HepG2 (cell line): Measurements from ENCODE around the gene C20orf96. TPM values are rescaled to one million over a fixed set of nuclear protein-coding genes. Genes with fewer than 3 reads are reported as not detected.

ENCODE experiments used
- BRCA1 ChIP-seq: sonication (generic); formaldehyde crosslinking; IDR thresholded peaks from 2 replicates; pipeline ENCODE4 v1.4.0; 2020; ENCODE audit warnings: missing genetic modification reagents
- EED ChIP-seq: sonication (generic); formaldehyde crosslinking; IDR thresholded peaks from 2 replicates; pipeline ENCODE4 v1.5.0; 2020; ENCODE audit warnings: mild to moderate bottlenecking, missing genetic modification reagents
- FOXA1 ChIP-seq, 2 experiments: fragments of 450-650 bp in 1 of 2; sonication (generic) in 1 of 2; formaldehyde crosslinking in 1 of 2; IDR thresholded peaks; 2 replicates each; pipeline versions ENCODE4 v1.4.0 to v1.6.1; 2016 to 2020; ENCODE audit warnings: missing genetic modification reagents in 1 of 2
- HIVEP1 ChIP-seq: sonication (generic); formaldehyde crosslinking; IDR thresholded peaks from 2 replicates; pipeline ENCODE4 v1.4.0; 2020; ENCODE audit warnings: mild to moderate bottlenecking, missing genetic modification reagents
- IKZF4 ChIP-seq: sonication (generic); formaldehyde crosslinking; IDR thresholded peaks from 2 replicates; pipeline ENCODE4 v1.5.1; 2020; ENCODE audit warnings: borderline replicate concordance, mild to moderate bottlenecking, low read depth, missing genetic modification reagents; ENCODE audit errors: not compliant biosample characterization
- MIER2 ChIP-seq: IDR thresholded peaks from 2 replicates; pipeline ENCODE4 v1.6.1; 2016; ENCODE audit warnings: missing biosample characterization, missing genetic modification reagents
- NCOA1 ChIP-seq: sonication (generic); formaldehyde crosslinking; IDR thresholded peaks from 2 replicates; pipeline ENCODE4 v1.9.0; 2021; ENCODE audit warnings: missing genetic modification reagents
- NCOA2 ChIP-seq: sonication (generic); formaldehyde crosslinking; IDR thresholded peaks from 2 replicates; pipeline ENCODE4 v1.8.0; 2022; ENCODE audit warnings: inconsistent platforms
- NR3C1 ChIP-seq: sonication (generic); formaldehyde crosslinking; IDR thresholded peaks from 2 replicates; pipeline ENCODE4 v1.4.0; 2020; ENCODE audit warnings: missing genetic modification reagents
- SMAD3 ChIP-seq: sonication (generic); formaldehyde crosslinking; IDR thresholded peaks from 2 replicates; pipeline ENCODE4 v1.4.0; 2020; ENCODE audit warnings: missing genetic modification reagents
- ZNF12 ChIP-seq: sonication (generic); formaldehyde crosslinking; IDR thresholded peaks from 2 replicates; pipeline ENCODE4 v1.5.0; 2020; ENCODE audit warnings: missing genetic modification reagents
- ZNF30 ChIP-seq: sonication (generic); formaldehyde crosslinking; IDR thresholded peaks from 2 replicates; pipeline ENCODE4 v1.5.0; 2020; ENCODE audit warnings: mild to moderate bottlenecking, missing genetic modification reagents
- ZNF329 ChIP-seq: sonication (generic); formaldehyde crosslinking; IDR thresholded peaks from 2 replicates; pipeline ENCODE4 v1.9.0; 2021; ENCODE audit warnings: low read depth, mild to moderate bottlenecking, missing genetic modification reagents
- ZNF446 ChIP-seq: sonication (generic); formaldehyde crosslinking; IDR thresholded peaks from 2 replicates; pipeline ENCODE4 v1.5.0; 2020; ENCODE audit warnings: mild to moderate bottlenecking, missing genetic modification reagents
- ZNF556 ChIP-seq: sonication (generic); formaldehyde crosslinking; IDR thresholded peaks from 2 replicates; pipeline ENCODE4 v1.4.0; 2020; ENCODE audit warnings: mild to moderate bottlenecking, missing genetic modification reagents, borderline replicate concordance
- polyA plus RNA-seq, 8 experiments: library from polyadenylated mRNA; depleted of rRNA in 3 of 8; stranded (reverse) in 7 of 8; unstranded in 1 of 8; fragments of >200 nt; fragmentation: Illumina TruSeq in 4 of 8; extraction: Trizol in 4 of 8; gene quantifications; 2 replicates each; pipeline versions ENCODE4 v1.2.1 to v1.2.3, GENCODE V29; 2011 to 2016; ENCODE audit warnings: low read depth in 4 of 8, missing spikeins in 1 of 8, mixed read lengths in 1 of 8; ENCODE audit not compliant: insufficient read depth in 1 of 8
- total RNA-seq, 5 experiments: library from RNA; depleted of rRNA; stranded (reverse); fragments of >200 nt; fragmentation: Illumina TruSeq; extraction: Trizol; gene quantifications; 2 replicates each; pipeline ENCODE4 v1.2.3, GENCODE V29; 2016; ENCODE audit warnings: low read depth in 1 of 5
- TF ChIP-seq, protein P1 (sequence below): sonication (generic); formaldehyde crosslinking; IDR thresholded peaks from 2 replicates; pipeline ENCODE4 v1.9.0; 2022; ENCODE audit warnings: missing genetic modification reagents, mild to moderate bottlenecking, borderline replicate concordance
- TF ChIP-seq, protein P2 (sequence below): sonication (generic); formaldehyde crosslinking; conservative IDR thresholded peaks from 2 replicates; pipeline ENCODE4 v1.8.0; 2022; ENCODE audit warnings: missing genetic modification reagents
- TF ChIP-seq, protein P3 (sequence below): IDR thresholded peaks from 2 replicates; pipeline ENCODE4 v1.6.1; 2016; ENCODE audit warnings: missing compliant biosample characterization, missing genetic modification reagents, borderline replicate concordance
- TF ChIP-seq, protein P4 (sequence below): sonication (generic); formaldehyde crosslinking; IDR thresholded peaks from 2 replicates; pipeline ENCODE4 v1.8.0; 2022; ENCODE audit warnings: mild to moderate bottlenecking, missing genetic modification reagents
- TF ChIP-seq, protein P5 (sequence below): sonication (generic); formaldehyde crosslinking; IDR thresholded peaks from 2 replicates; pipeline ENCODE4 v1.4.0; 2020; ENCODE audit warnings: mild to moderate bottlenecking, low read depth, missing genetic modification reagents
- TF ChIP-seq, protein P6 (sequence below): sonication (generic); formaldehyde crosslinking; IDR thresholded peaks from 2 replicates; pipeline ENCODE4 v1.8.1; 2022; ENCODE audit warnings: low read depth, mild to moderate bottlenecking, missing genetic modification reagents

The C20orf96 gene
- total and polyA plus RNA-seq, 2 of the 13 experiments (the other 11 are each of a cell fraction or from before 2014, with no cell fraction given) = 3.8 to 20.6 TPM

DNA sequence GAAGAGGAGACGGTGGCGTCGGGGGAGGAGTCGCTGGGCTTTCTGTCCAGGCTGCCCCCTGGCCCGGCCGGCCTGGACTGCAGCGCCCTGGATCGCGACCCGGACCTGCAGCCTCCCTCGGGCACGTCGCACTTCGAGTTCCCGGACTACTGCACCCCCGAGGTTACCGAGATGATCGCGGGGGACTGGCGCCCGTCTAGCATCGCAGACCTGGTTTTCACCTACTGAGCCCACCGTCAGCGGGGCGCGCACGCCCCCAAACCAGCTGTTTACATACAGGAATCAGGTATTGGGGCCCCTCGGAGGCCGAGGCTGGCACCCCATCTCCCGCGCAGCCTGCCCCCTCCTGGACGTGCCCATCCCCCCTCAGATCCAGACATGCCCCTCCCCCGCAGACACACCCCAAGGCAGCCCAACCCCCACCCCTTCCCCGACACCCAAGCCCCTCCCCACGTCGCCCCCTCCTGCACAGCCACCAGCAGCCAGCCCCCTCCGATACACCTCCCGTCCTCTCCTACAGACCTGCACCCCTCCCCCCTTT is 36.2 kb upstream of the C20orf96 start (continued):
- TF ChIP-seq, protein P1, sequence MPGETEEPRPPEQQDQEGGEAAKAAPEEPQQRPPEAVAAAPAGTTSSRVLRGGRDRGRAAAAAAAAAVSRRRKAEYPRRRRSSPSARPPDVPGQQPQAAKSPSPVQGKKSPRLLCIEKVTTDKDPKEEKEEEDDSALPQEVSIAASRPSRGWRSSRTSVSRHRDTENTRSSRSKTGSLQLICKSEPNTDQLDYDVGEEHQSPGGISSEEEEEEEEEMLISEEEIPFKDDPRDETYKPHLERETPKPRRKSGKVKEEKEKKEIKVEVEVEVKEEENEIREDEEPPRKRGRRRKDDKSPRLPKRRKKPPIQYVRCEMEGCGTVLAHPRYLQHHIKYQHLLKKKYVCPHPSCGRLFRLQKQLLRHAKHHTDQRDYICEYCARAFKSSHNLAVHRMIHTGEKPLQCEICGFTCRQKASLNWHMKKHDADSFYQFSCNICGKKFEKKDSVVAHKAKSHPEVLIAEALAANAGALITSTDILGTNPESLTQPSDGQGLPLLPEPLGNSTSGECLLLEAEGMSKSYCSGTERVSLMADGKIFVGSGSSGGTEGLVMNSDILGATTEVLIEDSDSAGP = no peak; the same call in 1 of the 2 replicates
- TF ChIP-seq, protein P2, sequence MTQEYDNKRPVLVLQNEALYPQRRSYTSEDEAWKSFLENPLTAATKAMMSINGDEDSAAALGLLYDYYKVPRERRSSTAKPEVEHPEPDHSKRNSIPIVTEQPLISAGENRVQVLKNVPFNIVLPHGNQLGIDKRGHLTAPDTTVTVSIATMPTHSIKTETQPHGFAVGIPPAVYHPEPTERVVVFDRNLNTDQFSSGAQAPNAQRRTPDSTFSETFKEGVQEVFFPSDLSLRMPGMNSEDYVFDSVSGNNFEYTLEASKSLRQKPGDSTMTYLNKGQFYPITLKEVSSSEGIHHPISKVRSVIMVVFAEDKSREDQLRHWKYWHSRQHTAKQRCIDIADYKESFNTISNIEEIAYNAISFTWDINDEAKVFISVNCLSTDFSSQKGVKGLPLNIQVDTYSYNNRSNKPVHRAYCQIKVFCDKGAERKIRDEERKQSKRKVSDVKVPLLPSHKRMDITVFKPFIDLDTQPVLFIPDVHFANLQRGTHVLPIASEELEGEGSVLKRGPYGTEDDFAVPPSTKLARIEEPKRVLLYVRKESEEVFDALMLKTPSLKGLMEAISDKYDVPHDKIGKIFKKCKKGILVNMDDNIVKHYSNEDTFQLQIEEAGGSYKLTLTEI (CRISPR knock-in tag) = no peak
- TF ChIP-seq ZNF556 (CRISPR knock-in tag) = no peak; the same call in 1 of the 2 replicates
- no peak for TF ChIP-seq BRCA1 (CRISPR knock-in tag)
- TF ChIP-seq IKZF4 (CRISPR knock-in tag) = peak; percentile 85
- peak; percentile 44; the same call in 1 of the 2 replicates for TF ChIP-seq ZNF446 (CRISPR knock-in tag)
- no peak for TF ChIP-seq MIER2 (CRISPR knock-in tag)
- no peak for TF ChIP-seq HIVEP1 (CRISPR knock-in tag)
- no peak for TF ChIP-seq NR3C1 (CRISPR knock-in tag)
- TF ChIP-seq SMAD3 = no peak
- no peak for TF ChIP-seq ZNF12
- TF ChIP-seq EED (CRISPR knock-in tag) = 0 out of 2 replicates have a peak, but pooled peaks have one; percentile 52
- TF ChIP-seq ZNF30 (CRISPR knock-in tag) = no peak
- no peak for TF ChIP-seq NCOA1
- TF ChIP-seq, protein P3, sequence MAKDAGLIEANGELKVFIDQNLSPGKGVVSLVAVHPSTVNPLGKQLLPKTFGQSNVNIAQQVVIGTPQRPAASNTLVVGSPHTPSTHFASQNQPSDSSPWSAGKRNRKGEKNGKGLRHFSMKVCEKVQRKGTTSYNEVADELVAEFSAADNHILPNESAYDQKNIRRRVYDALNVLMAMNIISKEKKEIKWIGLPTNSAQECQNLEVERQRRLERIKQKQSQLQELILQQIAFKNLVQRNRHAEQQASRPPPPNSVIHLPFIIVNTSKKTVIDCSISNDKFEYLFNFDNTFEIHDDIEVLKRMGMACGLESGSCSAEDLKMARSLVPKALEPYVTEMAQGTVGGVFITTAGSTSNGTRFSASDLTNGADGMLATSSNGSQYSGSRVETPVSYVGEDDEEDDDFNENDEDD = no peak
- TF ChIP-seq, protein P4, sequence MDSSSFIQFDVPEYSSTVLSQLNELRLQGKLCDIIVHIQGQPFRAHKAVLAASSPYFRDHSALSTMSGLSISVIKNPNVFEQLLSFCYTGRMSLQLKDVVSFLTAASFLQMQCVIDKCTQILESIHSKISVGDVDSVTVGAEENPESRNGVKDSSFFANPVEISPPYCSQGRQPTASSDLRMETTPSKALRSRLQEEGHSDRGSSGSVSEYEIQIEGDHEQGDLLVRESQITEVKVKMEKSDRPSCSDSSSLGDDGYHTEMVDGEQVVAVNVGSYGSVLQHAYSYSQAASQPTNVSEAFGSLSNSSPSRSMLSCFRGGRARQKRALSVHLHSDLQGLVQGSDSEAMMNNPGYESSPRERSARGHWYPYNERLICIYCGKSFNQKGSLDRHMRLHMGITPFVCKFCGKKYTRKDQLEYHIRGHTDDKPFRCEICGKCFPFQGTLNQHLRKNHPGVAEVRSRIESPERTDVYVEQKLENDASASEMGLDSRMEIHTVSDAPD (CRISPR knock-in tag) = no peak
- peak; percentile 40; the same call in 1 of the 2 replicates for TF ChIP-seq NCOA2 (CRISPR knock-in tag)
- TF ChIP-seq, protein P5, sequence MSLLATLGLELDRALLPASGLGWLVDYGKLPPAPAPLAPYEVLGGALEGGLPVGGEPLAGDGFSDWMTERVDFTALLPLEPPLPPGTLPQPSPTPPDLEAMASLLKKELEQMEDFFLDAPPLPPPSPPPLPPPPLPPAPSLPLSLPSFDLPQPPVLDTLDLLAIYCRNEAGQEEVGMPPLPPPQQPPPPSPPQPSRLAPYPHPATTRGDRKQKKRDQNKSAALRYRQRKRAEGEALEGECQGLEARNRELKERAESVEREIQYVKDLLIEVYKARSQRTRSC (CRISPR knock-in tag) = no peak
- TF ChIP-seq ZNF329 = 0 out of 2 replicates have a peak, but pooled peaks have one; percentile 45
- TF ChIP-seq, protein P6, sequence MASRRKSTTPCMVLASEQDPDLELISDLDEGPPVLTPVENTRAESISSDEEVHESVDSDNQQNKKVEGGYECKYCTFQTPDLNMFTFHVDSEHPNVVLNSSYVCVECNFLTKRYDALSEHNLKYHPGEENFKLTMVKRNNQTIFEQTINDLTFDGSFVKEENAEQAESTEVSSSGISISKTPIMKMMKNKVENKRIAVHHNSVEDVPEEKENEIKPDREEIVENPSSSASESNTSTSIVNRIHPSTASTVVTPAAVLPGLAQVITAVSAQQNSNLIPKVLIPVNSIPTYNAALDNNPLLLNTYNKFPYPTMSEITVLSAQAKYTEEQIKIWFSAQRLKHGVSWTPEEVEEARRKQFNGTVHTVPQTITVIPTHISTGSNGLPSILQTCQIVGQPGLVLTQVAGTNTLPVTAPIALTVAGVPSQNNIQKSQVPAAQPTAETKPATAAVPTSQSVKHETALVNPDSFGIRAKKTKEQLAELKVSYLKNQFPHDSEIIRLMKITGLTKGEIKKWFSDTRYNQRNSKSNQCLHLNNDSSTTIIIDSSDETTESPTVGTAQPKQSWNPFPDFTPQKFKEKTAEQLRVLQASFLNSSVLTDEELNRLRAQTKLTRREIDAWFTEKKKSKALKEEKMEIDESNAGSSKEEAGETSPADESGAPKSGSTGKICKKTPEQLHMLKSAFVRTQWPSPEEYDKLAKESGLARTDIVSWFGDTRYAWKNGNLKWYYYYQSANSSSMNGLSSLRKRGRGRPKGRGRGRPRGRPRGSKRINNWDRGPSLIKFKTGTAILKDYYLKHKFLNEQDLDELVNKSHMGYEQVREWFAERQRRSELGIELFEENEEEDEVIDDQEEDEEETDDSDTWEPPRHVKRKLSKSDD (CRISPR knock-in tag) = no peak
- TF ChIP-seq FOXA1 (IDR thresholded peaks at IDR 0.05) = no peak
- TF ChIP-seq FOXA1 (CRISPR knock-in tag; IDR thresholded peaks at IDR 0.05) = peak; percentile 72
